HEK293 (cell line): ENCODE results near the gene FXYD2.

Source experiments
- KLF7 ChIP-seq: fragments of 450-650 bp; formaldehyde crosslinking; IDR thresholded peaks from 2 replicates; pipeline ENCODE4 v1.5.1; 2016; ENCODE audit warnings: missing biosample characterization, missing genetic modification characterization, borderline replicate concordance
- MYNN ChIP-seq: fragments of 450-650 bp; formaldehyde crosslinking; IDR thresholded peaks from 2 replicates; pipeline ENCODE4 v1.5.1; 2016; ENCODE audit warnings: missing biosample characterization, missing genetic modification characterization, borderline replicate concordance
- SP7 ChIP-seq: fragments of 450-650 bp; formaldehyde crosslinking; IDR thresholded peaks from 2 replicates; pipeline ENCODE4 v1.5.1; 2016; ENCODE audit warnings: missing biosample characterization, missing genetic modification characterization
- TCF7L2 ChIP-seq: IDR thresholded peaks from 2 replicates; pipeline ENCODE4 v1.6.1; 2011; ENCODE audit warnings: low read depth, mild to moderate bottlenecking, inconsistent platforms, low read length, moderate library complexity, borderline replicate concordance
- TRIM28 ChIP-seq: IDR thresholded peaks from 2 replicates; pipeline ENCODE4 v1.6.1; 2011; ENCODE audit warnings: low read length, control low read depth, borderline replicate concordance
- YY1 ChIP-seq: fragments of 450-650 bp; formaldehyde crosslinking; IDR thresholded peaks from 2 replicates; pipeline ENCODE4 v1.5.1; 2018; ENCODE audit warnings: missing biosample characterization, missing genetic modification characterization
- ZBTB20 ChIP-seq: fragments of 450-650 bp; formaldehyde crosslinking; IDR thresholded peaks from 2 replicates; pipeline ENCODE4 v1.5.1; 2016; ENCODE audit warnings: missing biosample characterization, missing genetic modification characterization
- ZBTB8A ChIP-seq: fragments of 450-650 bp; formaldehyde crosslinking; IDR thresholded peaks from 2 replicates; pipeline ENCODE4 v1.5.1; 2016; ENCODE audit warnings: missing biosample characterization, missing genetic modification characterization
- ZIC2 ChIP-seq: fragments of 450-650 bp; formaldehyde crosslinking; IDR thresholded peaks from 2 replicates; pipeline ENCODE4 v1.5.1; 2016; ENCODE audit warnings: missing biosample characterization, missing genetic modification characterization
- ZNF266 ChIP-seq: fragments of 450-650 bp; formaldehyde crosslinking; IDR thresholded peaks from 2 replicates; pipeline ENCODE4 v1.5.1; 2016; ENCODE audit warnings: missing biosample characterization, missing genetic modification characterization, low read depth
- ZNF394 ChIP-seq: fragments of 450-650 bp; formaldehyde crosslinking; IDR thresholded peaks from 2 replicates; pipeline ENCODE4 v1.5.1; 2016; ENCODE audit warnings: missing biosample characterization, missing genetic modification characterization, mild to moderate bottlenecking, moderate library complexity, borderline replicate concordance
- TF ChIP-seq, protein P1 (sequence below): fragments of 450-650 bp; formaldehyde crosslinking; IDR thresholded peaks from 2 replicates; pipeline ENCODE4 v1.5.1; 2016; ENCODE audit warnings: missing biosample characterization, missing genetic modification characterization
- TF ChIP-seq, protein P2 (sequence below): fragments of 450-650 bp; formaldehyde crosslinking; IDR thresholded peaks from 2 replicates; pipeline ENCODE4 v1.5.1; 2017; ENCODE audit warnings: missing biosample characterization, missing genetic modification characterization

- TF ChIP-seq, protein P1, sequence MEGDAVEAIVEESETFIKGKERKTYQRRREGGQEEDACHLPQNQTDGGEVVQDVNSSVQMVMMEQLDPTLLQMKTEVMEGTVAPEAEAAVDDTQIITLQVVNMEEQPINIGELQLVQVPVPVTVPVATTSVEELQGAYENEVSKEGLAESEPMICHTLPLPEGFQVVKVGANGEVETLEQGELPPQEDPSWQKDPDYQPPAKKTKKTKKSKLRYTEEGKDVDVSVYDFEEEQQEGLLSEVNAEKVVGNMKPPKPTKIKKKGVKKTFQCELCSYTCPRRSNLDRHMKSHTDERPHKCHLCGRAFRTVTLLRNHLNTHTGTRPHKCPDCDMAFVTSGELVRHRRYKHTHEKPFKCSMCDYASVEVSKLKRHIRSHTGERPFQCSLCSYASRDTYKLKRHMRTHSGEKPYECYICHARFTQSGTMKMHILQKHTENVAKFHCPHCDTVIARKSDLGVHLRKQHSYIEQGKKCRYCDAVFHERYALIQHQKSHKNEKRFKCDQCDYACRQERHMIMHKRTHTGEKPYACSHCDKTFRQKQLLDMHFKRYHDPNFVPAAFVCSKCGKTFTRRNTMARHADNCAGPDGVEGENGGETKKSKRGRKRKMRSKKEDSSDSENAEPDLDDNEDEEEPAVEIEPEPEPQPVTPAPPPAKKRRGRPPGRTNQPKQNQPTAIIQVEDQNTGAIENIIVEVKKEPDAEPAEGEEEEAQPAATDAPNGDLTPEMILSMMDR, result no peak
- no peak for TF ChIP-seq MYNN (tag by site-specific recombination)
- TF ChIP-seq ZNF266 (tag by site-specific recombination), result no peak
- TF ChIP-seq KLF7 (tag by site-specific recombination), result no peak
- no peak for TF ChIP-seq SP7 (tag by site-specific recombination)
- TF ChIP-seq TRIM28, result no peak
- TF ChIP-seq ZNF394 (tag by site-specific recombination), result no peak
- no peak for TF ChIP-seq ZBTB20 (tag by site-specific recombination)
- no peak for TF ChIP-seq TCF7L2
- TF ChIP-seq ZBTB8A (tag by site-specific recombination), result no peak
- TF ChIP-seq, protein P2, sequence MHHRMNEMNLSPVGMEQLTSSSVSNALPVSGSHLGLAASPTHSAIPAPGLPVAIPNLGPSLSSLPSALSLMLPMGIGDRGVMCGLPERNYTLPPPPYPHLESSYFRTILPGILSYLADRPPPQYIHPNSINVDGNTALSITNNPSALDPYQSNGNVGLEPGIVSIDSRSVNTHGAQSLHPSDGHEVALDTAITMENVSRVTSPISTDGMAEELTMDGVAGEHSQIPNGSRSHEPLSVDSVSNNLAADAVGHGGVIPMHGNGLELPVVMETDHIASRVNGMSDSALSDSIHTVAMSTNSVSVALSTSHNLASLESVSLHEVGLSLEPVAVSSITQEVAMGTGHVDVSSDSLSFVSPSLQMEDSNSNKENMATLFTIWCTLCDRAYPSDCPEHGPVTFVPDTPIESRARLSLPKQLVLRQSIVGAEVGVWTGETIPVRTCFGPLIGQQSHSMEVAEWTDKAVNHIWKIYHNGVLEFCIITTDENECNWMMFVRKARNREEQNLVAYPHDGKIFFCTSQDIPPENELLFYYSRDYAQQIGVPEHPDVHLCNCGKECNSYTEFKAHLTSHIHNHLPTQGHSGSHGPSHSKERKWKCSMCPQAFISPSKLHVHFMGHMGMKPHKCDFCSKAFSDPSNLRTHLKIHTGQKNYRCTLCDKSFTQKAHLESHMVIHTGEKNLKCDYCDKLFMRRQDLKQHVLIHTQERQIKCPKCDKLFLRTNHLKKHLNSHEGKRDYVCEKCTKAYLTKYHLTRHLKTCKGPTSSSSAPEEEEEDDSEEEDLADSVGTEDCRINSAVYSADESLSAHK (tag by site-specific recombination), result no peak
- TF ChIP-seq ZIC2 (tag by site-specific recombination), result no peak
- TF ChIP-seq YY1 (tag by site-specific recombination), result no peak
These were observed 31.0 kb downstream of the FXYD2 start for GRCh38 chr11:117793583-117793982.
